NCI-H1694 (cell line): ENCODE data around the gene ST6GALNAC6.
"Not testable (repeated sequence)": the region's sequence is repeated elsewhere in the genome, so short reads cannot be mapped to it uniquely, and the experiment has no call there.

Experiments used
- DNase-seq: peaks from one replicate; lab custom pipeline; 2025; lab: John Stamatoyannopoulos, UW

Gene ST6GALNAC6

DNA sequence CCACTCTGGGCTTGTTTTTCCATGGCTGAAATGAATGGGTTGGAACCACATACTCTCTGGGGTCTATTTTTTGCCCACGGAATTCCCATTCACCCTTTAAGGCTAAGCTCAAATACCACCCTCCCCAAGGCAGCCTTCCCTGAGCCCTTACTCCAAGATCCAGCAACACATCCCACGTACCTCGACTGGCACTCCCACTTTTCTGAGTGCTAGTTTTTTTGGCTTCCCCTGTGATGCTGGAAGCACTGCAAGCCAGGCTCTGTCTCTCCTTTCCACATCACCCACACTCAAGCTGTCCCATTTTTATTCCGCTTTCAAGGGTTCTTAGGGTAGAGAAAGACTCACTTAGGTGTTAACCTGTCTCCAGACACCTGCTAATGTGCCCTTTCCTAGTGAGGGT lies 6.0 kb downstream of the ST6GALNAC6 start:
- no peak for DNase-seq

DNA sequence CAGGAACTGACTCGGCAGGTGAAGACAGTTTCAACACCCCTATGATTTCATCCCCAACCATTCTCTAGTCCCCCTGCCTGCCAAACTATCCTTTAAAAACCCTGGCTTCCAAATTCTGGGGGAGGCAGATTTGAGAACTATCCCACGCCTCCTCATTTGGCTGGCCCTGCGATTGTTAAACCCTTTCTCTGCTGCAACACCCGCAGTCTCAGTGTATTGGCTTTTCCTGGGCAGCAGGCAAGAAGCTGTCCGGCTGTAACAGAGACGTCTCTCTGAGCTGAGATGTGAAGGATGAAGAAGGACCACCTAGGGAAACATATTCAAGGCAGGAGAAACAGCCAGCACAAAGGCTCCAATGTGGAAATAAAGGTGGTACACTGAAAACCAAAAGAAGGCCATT lies 6.6 kb downstream of the ST6GALNAC6 start:
- DNase-seq = no peak

DNA sequence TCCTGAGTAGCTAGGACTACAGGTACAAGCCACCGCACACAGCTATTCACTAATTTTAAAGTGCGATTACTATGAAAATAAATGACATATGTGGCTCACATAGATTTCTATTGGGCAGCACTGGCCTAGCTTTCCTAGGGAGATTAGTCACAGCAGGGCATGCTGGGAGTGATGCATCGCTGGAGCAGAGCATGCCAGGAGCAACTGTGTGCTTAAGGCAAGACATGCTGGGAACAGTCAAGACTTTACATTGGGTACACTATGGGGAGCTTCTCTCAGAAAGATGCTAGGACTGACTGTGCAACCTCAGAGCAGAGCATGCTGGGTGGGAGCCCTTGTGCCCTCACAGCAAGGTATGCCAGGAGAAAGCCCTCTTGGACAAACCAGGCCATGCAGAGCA lies 9.3 kb downstream of the ST6GALNAC6 start:
- DNase-seq = no peak

DNA sequence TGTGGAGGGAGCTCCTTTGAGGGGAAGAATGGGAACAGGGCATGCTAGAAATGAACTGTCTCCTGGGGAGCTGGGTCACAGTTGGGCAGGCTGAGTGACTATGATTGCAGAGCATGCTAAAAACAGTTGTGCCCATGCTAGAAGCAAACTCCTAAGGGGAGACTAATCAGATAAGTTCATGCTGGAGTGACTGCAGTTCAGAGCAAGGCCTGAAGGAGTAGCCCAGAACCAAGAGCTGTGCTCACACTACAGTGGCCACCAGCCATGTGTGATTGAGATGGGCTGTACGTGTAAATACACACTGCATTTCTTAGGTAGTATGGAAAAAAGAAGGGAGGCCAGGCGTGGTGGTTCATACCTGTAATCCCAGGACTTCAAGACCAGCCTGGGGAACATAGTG lies 11.6 kb downstream of the ST6GALNAC6 start:
- DNase-seq = no peak

DNA sequence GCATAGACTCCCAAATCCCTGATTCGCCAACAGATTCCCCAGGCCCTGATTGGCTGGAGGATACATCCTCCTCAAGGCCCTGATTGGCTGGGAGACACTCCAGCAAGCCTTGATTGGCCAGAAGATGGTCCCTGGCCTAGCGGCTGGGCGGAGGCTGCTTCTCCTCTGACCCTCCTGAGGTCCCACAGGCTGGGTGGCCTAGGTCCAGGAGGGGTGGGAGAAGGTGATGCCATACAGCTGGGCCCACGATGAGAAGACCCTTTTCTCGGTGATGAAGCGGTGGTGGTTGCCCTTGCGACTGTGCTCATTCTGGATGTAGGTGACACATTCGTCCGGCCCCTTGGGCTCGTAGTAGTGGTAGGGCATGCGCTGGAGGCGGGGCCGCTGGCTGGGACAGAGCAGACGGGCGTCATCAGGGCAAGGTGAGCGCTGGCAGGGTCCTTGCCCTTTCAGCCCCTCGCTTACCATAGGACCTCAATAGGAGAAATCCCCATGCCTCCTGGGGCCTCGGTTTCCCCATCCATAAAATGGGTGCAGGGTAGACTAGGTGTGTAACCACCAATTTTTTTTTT lies 12.9 kb downstream of the ST6GALNAC6 start:
- DNase-seq = no peak

DNA sequence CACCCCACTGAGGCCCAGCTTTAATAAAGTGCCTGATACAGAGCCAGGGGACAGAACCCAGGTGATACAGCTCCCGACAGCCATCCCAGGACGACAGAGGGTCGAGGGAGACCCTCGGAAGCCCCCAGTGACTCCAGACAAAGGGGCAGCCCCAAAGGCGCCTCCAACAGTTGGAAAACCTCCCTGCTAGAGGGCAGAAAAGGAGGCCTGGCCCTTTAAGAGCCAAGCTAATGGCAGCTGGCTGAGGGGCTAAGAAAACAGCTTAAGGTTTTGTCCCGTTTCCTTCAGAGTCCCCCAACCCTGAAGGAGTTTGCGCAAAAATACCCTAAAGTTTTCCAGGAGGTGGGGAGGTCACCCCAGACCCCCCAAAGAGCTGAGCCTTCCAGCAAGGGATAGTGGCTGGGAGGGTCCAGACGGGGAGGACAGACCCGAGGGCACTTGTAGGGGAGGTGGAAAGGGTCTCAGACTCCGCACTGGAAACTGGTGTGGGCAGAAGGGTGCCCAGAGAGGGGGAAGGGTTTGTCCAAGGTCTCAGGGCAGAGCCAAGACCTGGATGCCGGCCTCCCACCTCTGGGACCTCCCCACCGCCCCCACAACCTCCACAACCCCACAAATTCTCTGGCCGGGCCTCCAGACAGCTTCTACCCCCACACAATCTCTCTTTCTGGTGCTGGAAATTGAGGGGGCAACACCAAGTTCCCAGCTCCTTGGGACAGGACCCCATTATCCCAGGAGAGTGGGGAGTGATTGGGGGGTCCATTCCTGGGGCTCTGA lies 13.7 kb downstream of the ST6GALNAC6 start:
- DNase-seq = no peak

DNA sequence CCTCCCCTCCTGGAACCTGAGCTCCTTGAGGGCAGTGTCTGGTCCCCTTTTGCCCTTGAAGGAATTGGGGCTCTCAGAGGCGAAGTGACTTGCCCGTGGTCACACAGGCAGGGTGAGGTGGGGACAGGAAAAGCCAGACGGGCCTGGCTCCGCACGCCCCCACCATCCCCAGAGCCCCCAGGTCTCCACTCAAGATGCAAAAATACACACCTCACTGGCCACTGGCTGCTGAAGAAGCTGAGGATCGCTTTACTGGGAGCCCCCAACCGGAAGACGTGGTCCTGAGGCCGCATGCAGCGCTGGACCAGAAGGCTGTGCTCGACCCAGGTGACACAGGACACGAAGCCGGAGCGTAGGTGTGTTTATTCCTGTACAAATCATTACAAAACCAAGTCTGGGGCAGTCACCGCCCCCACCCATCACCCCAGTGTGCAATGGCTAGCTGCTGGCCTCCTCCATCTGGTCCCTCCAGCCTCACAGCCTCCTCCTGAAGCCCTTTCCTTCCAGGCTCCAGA lies 14.4 kb downstream of the ST6GALNAC6 start:
- DNase-seq = no peak

DNA sequence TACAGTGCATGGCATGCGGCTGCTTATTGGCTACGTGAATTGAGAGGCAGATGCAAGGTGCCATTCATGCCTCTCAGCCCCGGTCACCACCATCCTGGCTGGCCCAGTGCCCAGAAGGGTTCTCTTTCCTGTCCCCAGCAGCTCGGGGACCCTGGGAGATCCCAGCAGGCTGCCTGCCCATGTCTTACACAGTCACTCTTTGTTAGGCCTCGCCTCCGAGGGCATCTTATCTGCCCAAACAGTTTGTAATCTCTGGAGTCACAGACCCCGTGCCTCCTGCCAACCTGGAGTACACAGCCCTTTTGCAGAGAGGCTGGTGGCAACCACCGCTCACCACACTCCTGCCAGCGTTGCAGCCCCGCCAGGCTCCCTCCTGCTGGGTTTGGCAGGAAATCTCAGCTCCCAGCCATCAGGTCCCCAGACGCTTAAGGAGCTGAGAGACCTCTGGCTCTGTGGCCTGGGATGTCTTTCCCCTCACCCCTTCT lies 14.9 kb downstream of the ST6GALNAC6 start:
- no peak for DNase-seq

DNA sequence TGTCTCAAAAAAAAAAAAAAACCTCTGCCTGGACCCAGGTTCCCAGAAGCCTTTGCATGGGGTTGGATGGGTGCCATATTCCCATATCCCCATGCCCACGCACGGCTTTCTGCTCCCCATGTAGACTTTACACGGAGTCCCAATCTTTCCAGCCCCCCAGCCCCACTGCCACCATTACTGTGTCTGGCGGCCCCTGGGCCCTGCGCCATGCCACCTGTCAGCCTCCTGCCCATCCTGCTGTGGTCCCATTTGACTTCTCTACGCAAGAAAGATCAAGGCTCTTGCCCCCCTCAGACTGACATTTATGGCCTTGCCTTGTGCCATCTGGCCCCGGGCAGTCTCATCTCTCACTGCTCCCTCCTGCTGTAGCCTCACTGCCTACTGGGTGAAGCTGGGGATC lies 15.4 kb downstream of the ST6GALNAC6 start:
- peak; percentile 92 for DNase-seq

DNA sequence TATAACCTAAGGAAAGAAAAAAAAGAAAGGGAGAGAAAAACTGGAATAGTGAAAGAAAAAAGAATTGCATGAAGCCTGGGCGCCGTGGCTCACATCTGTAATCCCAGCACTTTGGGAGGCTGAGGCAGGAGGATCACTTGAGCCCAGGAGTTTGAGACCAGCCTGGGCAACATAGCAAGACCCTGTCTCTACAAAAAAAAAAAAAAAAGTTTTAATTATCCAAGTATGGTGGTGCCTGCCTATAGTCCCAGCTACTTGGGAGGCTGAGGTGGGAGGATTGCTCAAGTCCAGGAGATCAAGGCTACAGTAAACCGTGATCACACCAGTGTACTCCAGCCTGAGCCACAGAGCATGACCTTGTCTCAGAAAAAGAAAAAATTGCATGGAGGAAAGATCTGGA lies 17.7 kb downstream of the ST6GALNAC6 start:
- not testable (repeated sequence) for DNase-seq

DNA sequence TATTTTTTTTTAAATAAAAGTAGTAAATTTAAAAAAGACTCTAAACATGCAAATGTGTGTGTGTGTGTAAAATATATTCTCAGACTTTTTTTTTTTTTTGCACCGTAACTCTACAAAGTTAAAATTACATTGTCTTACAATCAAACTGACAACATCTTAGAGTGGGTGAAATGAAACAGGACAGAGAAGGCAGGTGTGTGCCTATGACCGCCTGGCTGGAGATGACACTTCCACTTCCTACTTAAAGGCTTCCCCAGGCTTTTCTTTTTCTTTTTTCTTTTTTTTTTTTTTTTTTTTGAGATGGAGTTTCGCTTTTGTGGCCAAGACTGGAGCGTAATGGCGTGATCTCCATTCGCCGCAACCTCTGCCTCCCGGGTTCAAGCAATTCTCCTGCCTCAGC lies 19.3 kb downstream of the ST6GALNAC6 start:
- DNase-seq = no peak

DNA sequence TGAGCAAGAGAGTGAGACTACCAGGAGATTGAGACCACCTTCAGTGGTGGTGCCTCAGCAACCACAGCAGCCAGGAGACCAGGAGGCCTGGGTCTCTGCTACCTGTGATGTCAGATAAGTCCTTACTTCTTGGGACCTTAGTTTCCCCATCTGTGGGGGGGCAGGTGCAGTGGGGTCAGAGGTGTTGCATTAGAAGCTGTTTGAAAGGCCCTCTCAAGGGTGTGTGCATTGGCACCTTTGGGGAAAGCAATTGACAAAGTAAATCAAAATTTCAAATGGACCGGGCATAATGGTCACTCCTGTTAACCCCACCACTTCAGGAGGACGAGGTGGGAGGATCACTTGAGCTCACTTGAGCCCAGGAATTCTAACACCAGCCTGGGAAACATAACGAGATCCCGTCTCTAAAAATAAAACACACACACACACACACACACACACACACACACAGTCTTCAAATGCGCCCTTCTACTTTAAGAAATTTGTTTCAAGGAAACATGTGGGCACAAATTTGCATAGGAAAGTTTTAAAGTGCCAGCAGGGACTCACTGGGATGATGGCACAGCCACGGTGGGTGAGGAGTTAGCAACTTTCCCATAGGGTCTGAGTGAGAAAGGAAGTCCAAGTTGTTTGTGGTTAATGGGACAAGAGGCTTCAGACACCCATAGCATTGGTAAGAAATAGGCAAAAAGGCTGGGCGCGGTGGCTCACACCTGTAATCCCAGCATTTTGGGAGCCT lies 20.6 kb downstream of the ST6GALNAC6 start:
- no peak for DNase-seq

DNA sequence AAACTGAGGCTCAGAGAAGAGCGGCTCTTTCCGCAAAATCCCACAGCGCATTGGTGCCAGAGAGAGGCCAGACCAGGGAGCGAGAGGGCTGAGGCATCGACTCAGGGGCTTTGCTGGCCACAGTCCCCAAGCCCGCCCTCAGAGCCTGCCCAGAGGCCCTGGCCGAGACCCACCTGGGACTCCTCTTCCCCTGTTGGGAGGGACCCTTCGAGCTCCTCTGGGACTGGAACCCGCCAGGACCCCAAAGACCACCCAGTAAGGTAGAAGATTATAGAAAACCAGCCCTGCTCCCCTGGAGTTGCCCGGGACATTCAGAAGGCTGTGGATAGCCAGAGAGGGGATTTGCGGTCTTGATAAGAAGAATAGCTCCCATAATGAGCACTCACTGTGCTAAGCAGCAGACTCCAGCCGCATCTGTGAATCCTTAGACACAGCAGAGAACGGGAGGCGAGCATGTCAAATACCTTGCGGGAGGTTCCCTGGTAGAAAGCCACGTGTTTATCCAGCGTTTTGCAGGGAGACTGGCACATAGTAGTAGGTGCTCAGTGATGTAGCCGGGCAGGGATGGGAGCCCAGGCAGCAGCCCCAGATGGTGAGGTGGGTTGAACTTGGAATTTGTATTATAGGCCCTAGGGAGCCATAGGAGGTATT lies 21.3 kb downstream of the ST6GALNAC6 start:
- no peak for DNase-seq

DNA sequence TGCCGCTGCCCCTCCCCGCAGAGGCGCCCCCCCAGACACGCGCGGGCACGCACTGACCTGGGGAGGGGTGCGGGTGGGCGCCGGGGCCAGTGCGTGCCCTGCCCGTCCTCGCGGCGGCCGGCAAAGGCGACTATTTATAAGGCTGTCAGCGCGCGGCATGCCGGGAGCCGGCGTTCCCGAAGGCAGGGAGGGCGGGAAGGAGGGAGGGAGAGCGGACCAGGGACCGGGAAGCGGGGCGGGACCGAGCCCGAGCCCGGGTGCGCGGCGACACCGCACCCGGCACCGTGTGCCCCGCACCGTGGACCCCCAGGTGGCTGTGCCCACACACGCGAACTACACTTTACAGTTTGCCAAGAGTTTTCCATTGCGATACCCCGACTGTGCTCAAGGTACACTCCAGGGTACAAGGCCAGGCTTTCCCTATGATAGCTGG lies 21.8 kb downstream of the ST6GALNAC6 start, which contains the start of gene AK1:
Gene AK1 (minus strand): TSS at position 110 of the 433 bp plus-strand sequence. CDS start 3,058 bp downstream, outside the sequence.
- peak; percentile 18 for DNase-seq

DNA sequence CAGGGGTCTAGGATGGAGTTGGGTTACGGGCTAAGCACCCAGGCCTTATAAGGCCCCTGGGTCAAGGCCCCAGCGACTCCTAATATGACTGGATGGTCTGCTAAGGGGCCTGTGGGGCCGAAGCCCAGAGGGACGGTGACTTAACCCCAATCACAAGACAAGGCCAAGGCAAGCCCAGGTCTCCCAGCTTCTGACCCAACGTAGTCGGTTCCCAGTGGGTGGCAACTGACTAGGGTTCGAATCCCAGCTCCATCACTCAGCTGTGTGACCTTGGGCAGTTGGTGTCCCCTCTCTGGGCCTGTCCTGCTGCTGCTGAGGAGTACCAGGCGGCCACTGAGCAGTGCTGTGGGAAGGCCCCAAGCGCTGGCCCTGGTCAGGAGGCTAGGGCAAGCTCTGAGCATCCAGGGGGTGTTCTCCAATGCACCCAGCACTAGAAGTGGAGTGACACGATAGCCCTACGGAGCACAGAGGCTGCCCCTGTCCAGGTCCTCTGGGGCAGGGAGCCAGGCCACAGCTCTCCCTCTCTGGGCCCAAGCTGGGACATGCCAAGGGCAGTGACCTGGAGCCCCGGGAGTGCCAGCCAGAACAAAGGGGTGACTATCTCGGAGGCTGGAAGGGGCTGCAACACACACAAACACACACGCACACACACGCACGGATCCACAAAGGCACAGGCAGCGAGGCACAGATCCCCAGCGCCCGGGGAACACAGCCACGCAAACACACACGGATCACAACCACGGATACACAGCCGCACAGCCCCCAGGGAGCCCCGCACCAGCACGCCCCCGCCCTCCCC lies 22.4 kb downstream of the ST6GALNAC6 start:
- DNase-seq = no peak

DNA sequence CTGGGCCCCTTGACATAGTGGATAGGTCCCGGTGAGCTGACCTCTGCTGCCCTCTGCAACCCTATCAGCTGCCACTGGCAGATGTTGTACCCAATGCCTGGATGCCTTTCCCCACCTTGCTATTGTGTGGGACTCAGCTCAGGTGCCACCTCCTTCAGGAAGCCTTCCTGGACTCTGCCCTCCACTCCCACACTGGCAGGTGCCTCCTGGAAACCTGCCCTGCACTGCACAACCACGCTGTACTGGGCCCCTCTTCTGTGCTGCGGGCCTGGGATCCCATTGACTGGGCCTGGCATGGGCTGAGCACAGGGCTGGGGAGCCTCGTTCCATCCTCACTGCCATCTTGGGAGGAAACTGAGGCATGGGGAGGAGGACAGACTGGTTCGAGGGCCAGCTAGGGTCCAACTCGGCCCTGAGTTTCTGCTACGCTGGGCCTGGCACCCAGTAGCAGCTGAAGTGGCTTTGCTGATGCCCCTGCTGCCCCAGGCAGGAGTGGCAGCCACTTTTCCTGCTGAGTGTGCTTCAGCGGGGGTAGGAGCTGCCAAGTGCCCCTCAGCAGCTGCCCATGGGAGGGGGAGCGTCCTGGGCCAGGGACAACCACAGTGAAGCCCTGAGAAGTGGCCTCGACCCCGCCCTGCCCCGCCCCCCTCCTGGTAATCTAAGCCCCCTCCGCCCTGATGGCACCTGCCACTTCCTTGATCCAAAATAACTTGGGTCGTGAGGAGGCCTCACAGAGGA lies 23.2 kb downstream of the ST6GALNAC6 start:
- no peak for DNase-seq

DNA sequence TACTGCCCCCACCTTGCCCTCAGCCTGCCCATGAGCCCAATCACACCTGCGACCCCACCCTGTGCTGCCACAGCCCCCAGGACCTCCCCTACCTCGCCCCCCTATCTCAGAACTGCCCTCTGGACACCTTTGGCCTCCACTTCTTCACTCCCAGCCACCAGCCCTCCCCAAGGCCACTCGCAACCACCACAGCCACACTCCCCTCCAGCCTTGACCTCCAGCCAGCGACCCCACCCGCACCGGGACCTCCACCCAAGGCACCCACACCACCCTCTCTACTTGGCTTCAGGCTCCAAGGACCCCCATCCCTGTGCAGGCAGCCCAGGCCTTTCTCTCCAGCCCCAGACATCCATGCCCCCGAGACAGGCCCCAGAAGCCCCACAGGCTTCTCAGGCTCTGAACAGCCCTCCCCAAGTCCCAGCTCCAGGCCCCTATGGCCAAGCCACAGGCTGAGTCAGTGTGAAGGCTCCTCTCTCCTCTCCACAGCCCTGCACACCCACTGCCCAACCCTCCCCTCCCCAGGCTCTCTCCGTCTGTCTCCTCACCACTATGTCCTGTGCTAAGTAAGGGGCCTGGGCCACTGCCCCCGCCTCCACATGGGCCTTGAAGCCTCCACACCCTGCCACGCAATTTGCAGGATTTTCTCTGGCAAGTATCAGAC lies 24.0 kb downstream of the ST6GALNAC6 start:
- DNase-seq = no peak

DNA sequence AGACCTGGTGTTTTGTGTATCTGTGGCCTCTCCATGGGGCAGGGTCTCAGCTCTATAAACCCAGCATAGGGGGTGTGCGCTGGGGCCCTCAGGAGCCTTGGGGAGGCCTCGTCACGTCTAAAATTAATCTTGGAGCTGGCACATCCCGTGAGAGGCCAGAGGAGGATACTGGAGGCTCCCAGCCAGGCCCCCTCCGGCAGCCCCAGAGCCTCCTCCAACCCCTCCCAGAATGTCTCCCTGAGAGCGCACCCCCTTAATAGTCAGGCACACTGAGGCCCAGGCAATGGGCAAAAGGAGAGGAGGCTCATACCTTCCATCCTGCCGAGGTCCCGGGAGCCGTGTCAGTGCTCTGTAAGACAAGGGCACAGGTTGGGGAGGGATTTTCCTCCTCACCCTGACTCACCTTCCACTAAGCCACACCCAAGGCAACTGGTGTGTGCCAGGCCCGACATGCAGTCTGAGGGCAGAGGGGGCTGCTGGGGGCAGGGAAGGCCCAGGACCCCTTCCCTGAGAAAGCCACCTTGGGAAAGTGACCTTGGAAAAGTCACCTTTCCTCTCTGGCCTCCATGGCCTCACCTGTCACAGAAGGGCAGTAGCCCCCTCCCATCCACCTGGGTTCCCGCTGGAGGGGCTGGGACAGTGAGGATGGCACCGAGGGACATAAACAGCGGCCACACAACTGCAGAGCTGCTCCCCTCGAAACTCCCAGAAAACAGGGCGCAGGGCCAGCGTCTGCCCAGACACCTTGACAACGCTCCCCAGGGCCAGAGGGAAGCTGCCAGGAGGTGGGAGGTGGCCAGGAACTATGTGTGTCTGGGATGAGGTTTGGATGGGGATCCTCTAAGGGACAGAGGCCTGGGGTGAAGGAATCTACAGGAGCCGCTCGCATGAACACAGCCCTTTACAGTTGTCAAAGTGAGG lies 24.8 kb downstream of the ST6GALNAC6 start:
- no peak for DNase-seq

DNA sequence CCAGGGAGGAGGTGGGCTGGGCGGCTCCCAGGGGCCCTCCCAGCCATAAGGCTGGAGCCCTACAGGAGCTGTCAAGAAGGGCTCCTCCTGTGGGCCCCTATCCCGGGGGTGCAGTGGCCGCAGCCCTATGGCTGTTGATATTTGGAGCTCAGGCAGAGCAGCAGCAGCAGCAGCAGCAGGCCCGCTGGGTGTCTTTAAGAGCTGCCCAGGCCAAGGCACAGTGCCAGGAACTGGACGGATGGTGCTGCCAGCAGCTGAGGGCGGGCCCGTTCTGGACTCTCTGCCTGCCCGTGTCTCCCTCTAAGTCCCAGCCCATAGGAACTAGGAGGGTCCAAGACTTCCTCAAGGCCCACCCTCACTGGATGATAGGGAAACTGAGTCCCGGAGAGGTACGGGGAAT lies 25.5 kb downstream of the ST6GALNAC6 start:
- no peak for DNase-seq
